OCI-LY3 (cell line): ENCODE data around the gene KMO.

Experiments used
- H2AFZ ChIP-seq: fragments of 200-600, 300-600 bp; shearing (Covaris generic); 2 replicates; pipeline ENCODE4 v1.6.0; 2014; ENCODE audit warnings: antibody characterized with exemption, low read depth, low read length
- H3K27ac ChIP-seq: fragments of 200-600, 300-600 bp; sonication (generic); 2 replicates; pipeline ENCODE4 v1.5.1; 2014; ENCODE audit warnings: mild to moderate bottlenecking, low read length, moderate library complexity, mixed read lengths
- H3K27me3 ChIP-seq: fragments of 200-600, 300-600 bp; sonication (generic); 2 replicates; pipeline ENCODE4 v1.6.1; 2014; ENCODE audit warnings: low read depth, low read length, mixed read lengths
- H3K36me3 ChIP-seq: fragments of 200-600, 300-600 bp; sonication (generic); replicated peaks from 2 replicates; pipeline ENCODE3; 2014; ENCODE audit warnings: low read depth, low read length, mixed read lengths
- H3K4me1 ChIP-seq: fragments of 300-600, 200-600 bp; sonication (generic); 2 replicates; pipeline ENCODE4 v1.6.1; 2014; ENCODE audit warnings: low read length, mixed read lengths
- H3K4me2 ChIP-seq: fragments of 200-600, 300-600 bp; sonication (generic); 2 replicates; pipeline ENCODE4 v1.6.1; 2014; ENCODE audit warnings: low read length, mixed read lengths
- H3K4me3 ChIP-seq: fragments of 300-600, 200-600 bp; sonication (generic); 2 replicates; pipeline ENCODE4 v1.5.1; 2014; ENCODE audit warnings: antibody characterized with exemption, mild to moderate bottlenecking, low read length, moderate library complexity
- H3K79me2 ChIP-seq: fragments of 300-600, 200-600 bp; shearing (Covaris generic); 2 replicates; pipeline ENCODE4 v1.6.1; 2014; ENCODE audit warnings: mild to moderate bottlenecking, low read length, mixed read lengths
- H3K9ac ChIP-seq: fragments of 300-600, 200-600 bp; shearing (Covaris generic); 2 replicates; pipeline ENCODE4 v1.6.0; 2014; ENCODE audit warnings: mild to moderate bottlenecking, low read length, moderate library complexity
- H3K9me3 ChIP-seq: fragments of 200-600, 300-600 bp; shearing (Covaris generic); 2 replicates; pipeline ENCODE4 v1.6.1; 2014; ENCODE audit warnings: low read length, mixed read lengths; ENCODE audit not compliant: insufficient read depth
- H4K20me1 ChIP-seq: fragments of 200-600, 300-600 bp; sonication (generic); 2 replicates; pipeline ENCODE4 v1.6.1; 2016; ENCODE audit warnings: low read length, mixed read lengths; ENCODE audit not compliant: insufficient read depth
- CTCF ChIP-seq: fragments of 200-600, 300-600 bp; sonication (generic); IDR thresholded peaks from 2 replicates; pipeline ENCODE4 v1.5.1; 2014; ENCODE audit warnings: antibody characterized with exemption, low read length, low read depth
- EZH2phosphoT487 ChIP-seq: fragments of 200-600 bp; shearing (Covaris generic); IDR thresholded peaks from 2 replicates; pipeline ENCODE4 v1.6.1; 2018; ENCODE audit warnings: antibody characterized with exemption, mixed run types, low read depth

Gene KMO

GRCh38 chr1:241605146-241605805 lies 73.1 kb downstream of the KMO start:
- Histone ChIP-seq H3K27me3 (no peaks in the 10 kb centered on the region), H3K27ac (no peak overlapping the region), H4K20me1 (no peaks in the 10 kb centered on the region), H3K4me2 (no peak overlapping the region), H3K9ac (no peak overlapping the region), H3K79me2 (no peaks in the 10 kb centered on the region), H2AFZ (no peak overlapping the region), H3K36me3 (no peaks in the 10 kb centered on the region), H3K4me1 (peaks cover 15% of the 10 kb centered on the region), H3K9me3 (no peaks in the 10 kb centered on the region), H3K4me3 (no peak overlapping the region)
- TF ChIP-seq CTCF, result peak; percentile 76
- no peak for TF ChIP-seq EZH2phosphoT487

- no peaks in the 10 kb centered on the region for H3K36me3 ChIP-seq
- H3K9me3 ChIP-seq, result no peaks in the 10 kb centered on the region
- H4K20me1 ChIP-seq, result no peaks in the 10 kb centered on the region
- TF ChIP-seq CTCF (no peak), EZH2phosphoT487 (no peak)
- H2AFZ ChIP-seq, result no peak overlapping the region
- H3K79me2 ChIP-seq, result no peaks in the 10 kb centered on the region
- no peak overlapping the region for H3K27ac ChIP-seq
- H3K9ac ChIP-seq, result no peak overlapping the region
- H3K4me2 ChIP-seq, result no peak overlapping the region
- H3K4me1 ChIP-seq, result peaks cover 10% of the 10 kb centered on the region
- no peaks in the 10 kb centered on the region for H3K27me3 ChIP-seq
- no peak overlapping the region for H3K4me3 ChIP-seq
Observed at GRCh38 chr1:241606544-241606943, 74.4 kb downstream of the KMO start.

- peaks cover 10% of the 10 kb centered on the region for H3K4me1 ChIP-seq
- H3K36me3 ChIP-seq, result no peaks in the 10 kb centered on the region
- no peaks in the 10 kb centered on the region for H3K9me3 ChIP-seq
- no peak overlapping the region for H2AFZ ChIP-seq
- H3K79me2 ChIP-seq, result no peaks in the 10 kb centered on the region
- no peak overlapping the region for H3K27ac ChIP-seq
- no peaks in the 10 kb centered on the region for H3K27me3 ChIP-seq
- no peak overlapping the region for H3K9ac ChIP-seq
- H4K20me1 ChIP-seq, result no peaks in the 10 kb centered on the region
- TF ChIP-seq CTCF, result no peak
- TF ChIP-seq EZH2phosphoT487, result no peak
- no peak overlapping the region for H3K4me3 ChIP-seq
- H3K4me2 ChIP-seq, result no peak overlapping the region
Observed at GRCh38 chr1:241607497-241607896, 75.3 kb downstream of the KMO start.

- H2AFZ ChIP-seq, result no peak overlapping the region
- no peak overlapping the region for H3K4me2 ChIP-seq
- H4K20me1 ChIP-seq, result no peaks in the 10 kb centered on the region
- H3K27ac ChIP-seq, result no peak overlapping the region
- H3K79me2 ChIP-seq, result no peaks in the 10 kb centered on the region
- peaks cover 10% of the 10 kb centered on the region for H3K4me1 ChIP-seq
- no peaks in the 10 kb centered on the region for H3K36me3 ChIP-seq
- no peak for TF ChIP-seq EZH2phosphoT487
- TF ChIP-seq CTCF, result no peak
- no peaks in the 10 kb centered on the region for H3K9me3 ChIP-seq
- no peak overlapping the region for H3K4me3 ChIP-seq
- no peaks in the 10 kb centered on the region for H3K27me3 ChIP-seq
- no peak overlapping the region for H3K9ac ChIP-seq
Observed at GRCh38 chr1:241608379-241609033, 76.3 kb downstream of the KMO start.
